ENCODE data around the gene RYR1.

The RYR1 gene

DNA sequence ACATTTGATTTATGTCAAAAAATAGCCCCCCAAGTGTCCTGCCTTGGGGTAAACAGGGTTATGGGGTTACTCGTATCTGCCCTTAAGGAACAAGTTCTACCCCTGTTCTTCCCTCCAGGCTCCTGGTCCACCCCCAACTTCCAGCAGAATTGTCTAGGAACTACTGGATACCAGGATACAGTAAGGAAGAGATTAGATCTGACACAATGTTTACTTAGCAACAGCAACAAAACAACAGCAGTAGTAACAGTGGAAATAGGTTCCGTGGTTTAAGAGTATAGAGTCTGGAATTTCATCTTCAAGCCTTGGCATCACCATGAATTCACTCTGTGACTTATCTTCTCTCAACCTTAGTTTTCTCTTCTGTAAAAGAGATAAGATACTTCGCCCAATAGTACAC is 32.3 kb upstream of the RYR1 start:
- Histone ChIP-seq H3K36me3 (replicated peaks; ENCODE audit: low read depth, low read length) (peaks cover 11% of the 10 kb centered on the region), H3K9ac (ENCODE audit: low read length) (no peak overlapping the region), H4K20me1 (ENCODE audit: insufficient read depth, low read length) (no peaks in the 10 kb centered on the region), H3K4me3 (ENCODE audit: low read length) (no peak overlapping the region), H2AFZ (ENCODE audit: low read depth, low read length) (no peak overlapping the region), H3K9me3 (ENCODE audit: insufficient read depth, low read length) (no peaks in the 10 kb centered on the region), H3K27ac (ENCODE audit: low read length) (no peak overlapping the region), H3K4me2 (ENCODE audit: low read length) (no peak overlapping the region), H3K4me1 (ENCODE audit: low read length) (peaks cover 7% of the 10 kb centered on the region; the same call in 1 of the 2 replicates), H3K27me3 (ENCODE audit: low read depth, low read length) (no peaks in the 10 kb centered on the region), H3K79me2 (ENCODE audit: low read length) (peaks cover 5% of the 10 kb centered on the region; the same call in 1 of the 2 replicates)
- TF ChIP-seq, protein P1, sequence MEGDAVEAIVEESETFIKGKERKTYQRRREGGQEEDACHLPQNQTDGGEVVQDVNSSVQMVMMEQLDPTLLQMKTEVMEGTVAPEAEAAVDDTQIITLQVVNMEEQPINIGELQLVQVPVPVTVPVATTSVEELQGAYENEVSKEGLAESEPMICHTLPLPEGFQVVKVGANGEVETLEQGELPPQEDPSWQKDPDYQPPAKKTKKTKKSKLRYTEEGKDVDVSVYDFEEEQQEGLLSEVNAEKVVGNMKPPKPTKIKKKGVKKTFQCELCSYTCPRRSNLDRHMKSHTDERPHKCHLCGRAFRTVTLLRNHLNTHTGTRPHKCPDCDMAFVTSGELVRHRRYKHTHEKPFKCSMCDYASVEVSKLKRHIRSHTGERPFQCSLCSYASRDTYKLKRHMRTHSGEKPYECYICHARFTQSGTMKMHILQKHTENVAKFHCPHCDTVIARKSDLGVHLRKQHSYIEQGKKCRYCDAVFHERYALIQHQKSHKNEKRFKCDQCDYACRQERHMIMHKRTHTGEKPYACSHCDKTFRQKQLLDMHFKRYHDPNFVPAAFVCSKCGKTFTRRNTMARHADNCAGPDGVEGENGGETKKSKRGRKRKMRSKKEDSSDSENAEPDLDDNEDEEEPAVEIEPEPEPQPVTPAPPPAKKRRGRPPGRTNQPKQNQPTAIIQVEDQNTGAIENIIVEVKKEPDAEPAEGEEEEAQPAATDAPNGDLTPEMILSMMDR (IDR thresholded peaks at IDR 0.05; ENCODE audit: low read depth, low read length): no peak
- TF ChIP-seq EZH2phosphoT487 (IDR thresholded peaks at IDR 0.05; ENCODE audit: low read depth): no peak

DNA sequence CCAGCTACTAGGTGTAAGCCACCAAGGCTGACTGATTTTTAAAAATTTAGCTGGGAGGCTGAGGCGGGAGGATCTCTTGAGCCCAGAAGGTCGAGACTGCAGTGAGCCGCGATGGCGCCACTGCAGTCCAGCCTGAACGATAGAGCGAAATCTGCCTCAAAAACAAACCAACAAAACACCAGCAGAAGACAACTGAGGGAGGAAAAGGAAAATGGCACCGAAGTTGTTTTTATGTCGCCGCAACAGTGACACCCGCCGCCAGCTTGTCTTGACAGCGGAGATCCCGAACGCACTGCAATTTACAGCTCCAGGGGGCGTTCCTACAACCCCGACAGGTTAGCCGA is 30.9 kb upstream of the RYR1 start:
- H3K79me2 ChIP-seq (ENCODE audit: low read length): peaks cover 5% of the 10 kb centered on the region; the same call in 1 of the 2 replicates
- peaks cover 7% of the 10 kb centered on the region; the same call in 1 of the 2 replicates for H3K4me1 ChIP-seq (ENCODE audit: low read length)
- H3K27me3 ChIP-seq (ENCODE audit: low read depth, low read length): no peaks in the 10 kb centered on the region
- H3K4me2 ChIP-seq (ENCODE audit: low read length): peak overlapping the region; percentile 74
- H4K20me1 ChIP-seq (ENCODE audit: insufficient read depth, low read length): no peaks in the 10 kb centered on the region
- H2AFZ ChIP-seq (ENCODE audit: low read depth, low read length): peak overlapping the region; percentile 59
- H3K9ac ChIP-seq (ENCODE audit: low read length): peak overlapping the region; percentile 25
- H3K36me3 ChIP-seq (replicated peaks; ENCODE audit: low read depth, low read length): peaks cover 19% of the 10 kb centered on the region
- no peak for TF ChIP-seq EZH2phosphoT487 (IDR thresholded peaks at IDR 0.05; ENCODE audit: low read depth)
- TF ChIP-seq, protein P1 (IDR thresholded peaks at IDR 0.05; ENCODE audit: low read depth, low read length): no peak
- H3K9me3 ChIP-seq (ENCODE audit: insufficient read depth, low read length): no peaks in the 10 kb centered on the region
- H3K4me3 ChIP-seq (ENCODE audit: low read length): peak overlapping the region; percentile 71
- no peak overlapping the region for H3K27ac ChIP-seq (ENCODE audit: low read length)

DNA sequence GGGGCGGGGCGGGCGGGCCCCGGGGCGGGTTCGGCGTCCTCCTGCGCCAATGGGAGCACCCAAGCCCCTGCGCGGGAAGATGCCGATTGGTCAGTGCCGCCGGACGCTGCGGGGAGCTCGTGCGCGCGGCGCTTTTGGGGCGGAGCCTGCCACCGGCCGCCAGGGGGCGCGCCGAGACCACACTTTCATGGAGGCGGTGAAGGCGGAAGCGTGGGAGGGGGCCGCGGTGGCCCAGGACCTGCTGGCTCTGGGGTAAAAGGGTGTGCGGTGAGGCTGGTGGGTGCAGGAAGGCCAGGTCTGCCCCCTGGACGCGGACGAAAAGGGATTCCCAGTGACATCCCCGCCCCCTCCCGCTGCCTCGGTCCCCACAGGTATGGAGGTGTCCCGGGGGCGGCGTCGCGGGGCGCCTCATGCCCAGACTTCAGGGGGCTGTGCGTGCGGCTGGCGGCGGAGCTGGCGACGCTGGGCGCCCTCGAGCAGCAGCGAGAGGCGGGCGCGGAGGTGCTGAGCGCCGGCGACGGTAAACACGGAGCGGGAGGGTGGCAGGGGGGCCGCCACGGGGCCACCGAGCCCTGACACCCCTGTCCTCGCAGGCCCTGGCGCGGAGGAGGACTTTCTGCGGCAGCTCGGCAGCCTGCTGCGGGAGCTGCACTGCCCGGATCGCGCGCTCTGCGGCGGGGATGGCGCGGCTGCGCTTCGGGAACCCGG is 30.4 kb upstream of the RYR1 start, which contains the start of gene FAM98C:
Gene FAM98C, plus strand, starts transcription at position 127 of the 708 bp plus-strand sequence. Its CDS starts 61 bp downstream, at position 188.
- Histone ChIP-seq H3K79me2 (ENCODE audit: low read length) (peaks cover 5% of the 10 kb centered on the region; the same call in 1 of the 2 replicates), H4K20me1 (ENCODE audit: insufficient read depth, low read length) (no peaks in the 10 kb centered on the region), H3K9me3 (ENCODE audit: insufficient read depth, low read length) (no peaks in the 10 kb centered on the region), H3K36me3 (replicated peaks; ENCODE audit: low read depth, low read length) (peaks cover 22% of the 10 kb centered on the region), H2AFZ (ENCODE audit: low read depth, low read length) (peak within 1 kb of the TSS; percentile 59), H3K4me2 (ENCODE audit: low read length) (peak within 1 kb of the TSS; percentile 74), H3K27ac (ENCODE audit: low read length) (peak within 1 kb of the TSS; percentile 37), H3K9ac (ENCODE audit: low read length) (peak within 1 kb of the TSS; percentile 65), H3K27me3 (ENCODE audit: low read depth, low read length) (no peaks in the 10 kb centered on the region), H3K4me3 (ENCODE audit: low read length) (peak within 1 kb of the TSS; percentile 82), H3K4me1 (ENCODE audit: low read length) (peaks cover 7% of the 10 kb centered on the region; the same call in 1 of the 2 replicates)
- TF ChIP-seq, protein P1 (IDR thresholded peaks at IDR 0.05; ENCODE audit: low read depth, low read length): peak; percentile 96
- TF ChIP-seq EZH2phosphoT487 (IDR thresholded peaks at IDR 0.05; ENCODE audit: low read depth): no peak

DNA sequence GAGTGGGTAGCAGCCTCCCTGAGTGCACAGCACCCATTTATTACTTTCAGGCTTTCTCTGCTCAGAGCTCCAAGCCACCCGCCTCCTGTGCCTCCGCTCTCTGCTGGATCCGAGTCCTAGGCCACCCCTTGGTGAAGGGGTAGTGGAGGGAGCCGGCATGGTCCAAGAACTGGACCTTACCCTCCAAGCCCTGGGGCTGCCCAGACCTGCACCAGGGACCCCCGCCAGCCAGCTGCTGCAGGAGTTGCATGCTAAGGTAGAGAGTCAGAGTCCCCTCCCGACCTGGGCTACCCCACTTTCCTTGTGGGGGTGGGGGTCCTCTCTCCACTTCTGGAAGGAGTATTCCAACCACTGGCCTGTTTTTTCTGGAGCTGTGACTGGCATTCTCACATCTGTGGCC is 28.6 kb upstream of the RYR1 start:
- Histone ChIP-seq H3K9ac (ENCODE audit: low read length) (no peak overlapping the region), H3K4me2 (ENCODE audit: low read length) (no peak overlapping the region), H3K27ac (ENCODE audit: low read length) (no peak overlapping the region), H4K20me1 (ENCODE audit: insufficient read depth, low read length) (no peaks in the 10 kb centered on the region), H3K4me1 (ENCODE audit: low read length) (peaks cover 7% of the 10 kb centered on the region; the same call in 1 of the 2 replicates), H3K27me3 (ENCODE audit: low read depth, low read length) (no peaks in the 10 kb centered on the region), H2AFZ (ENCODE audit: low read depth, low read length) (no peak overlapping the region), H3K9me3 (ENCODE audit: insufficient read depth, low read length) (no peaks in the 10 kb centered on the region), H3K4me3 (ENCODE audit: low read length) (no peak overlapping the region), H3K36me3 (replicated peaks; ENCODE audit: low read depth, low read length) (peaks cover 36% of the 10 kb centered on the region), H3K79me2 (ENCODE audit: low read length) (peaks cover 5% of the 10 kb centered on the region; the same call in 1 of the 2 replicates)
- no peak for TF ChIP-seq EZH2phosphoT487 (IDR thresholded peaks at IDR 0.05; ENCODE audit: low read depth)
- TF ChIP-seq, protein P1 (IDR thresholded peaks at IDR 0.05; ENCODE audit: low read depth, low read length): no peak

All from OCI-LY3 (cell line).